Activated CD4-positive, alpha-beta memory T cell treated with anti-CD3 and anti-CD28 coated beads for 36 hours (primary cell): ENCODE data around the gene CEMP1. TPM values are rescaled to one million over a fixed set of nuclear protein-coding genes. Genes with fewer than 3 reads are reported as not detected.

Experiments
- CTCF ChIA-PET: fragments of 350-600 bp; sonication (Branson Sonifier 250); formaldehyde crosslinking; loops from one replicate; lab custom pipeline; 2021; ENCODE audit warnings: antibody characterized with exemption, inconsistent platforms; lab: Charles Lee
- POLR2A ChIA-PET: fragments of 350-600 bp; sonication (Branson Sonifier 250); formaldehyde crosslinking; loops from one replicate; lab custom pipeline; 2021; ENCODE audit warnings: antibody characterized with exemption; lab: Charles Lee
- DNase-seq: peaks from one replicate; pipeline ENCODE4 v3.0.0-alpha.2; 2020
- H3K27ac Mint-ChIP-seq: one replicate; pipeline ENCODE4 v1.8.0; 2021; ENCODE audit warnings: mixed read lengths
- H3K27me3 Mint-ChIP-seq: one replicate; pipeline ENCODE4 v1.8.0; 2021; ENCODE audit warnings: mixed read lengths
- H3K36me3 Mint-ChIP-seq: one replicate; pipeline ENCODE4 v1.8.0; 2021; ENCODE audit warnings: mixed read lengths
- H3K4me1 Mint-ChIP-seq: one replicate; pipeline ENCODE4 v1.8.0; 2021; ENCODE audit warnings: low read depth, mixed read lengths
- H3K4me3 Mint-ChIP-seq: one replicate; pipeline ENCODE4 v1.8.0; 2021; ENCODE audit warnings: mild to moderate bottlenecking, mixed read lengths
- H3K9me3 Mint-ChIP-seq: one replicate; pipeline ENCODE4 v1.8.0; 2021; ENCODE audit warnings: mixed read lengths
- intact Hi-C: fragments of 100-400 bp; cut with micrococcal nuclease; formaldehyde crosslinking; loops from one replicate; pipeline ENCODE4 v1.15.1; 2023
- total RNA-seq, 2 experiments: library from RNA; stranded (reverse); gene quantifications; one replicate each; pipeline ENCODE4 v1.2.3, GENCODE V29; 2021

Gene CEMP1
- total RNA-seq, 2 experiments from 2014 or later = not detected

DNA sequence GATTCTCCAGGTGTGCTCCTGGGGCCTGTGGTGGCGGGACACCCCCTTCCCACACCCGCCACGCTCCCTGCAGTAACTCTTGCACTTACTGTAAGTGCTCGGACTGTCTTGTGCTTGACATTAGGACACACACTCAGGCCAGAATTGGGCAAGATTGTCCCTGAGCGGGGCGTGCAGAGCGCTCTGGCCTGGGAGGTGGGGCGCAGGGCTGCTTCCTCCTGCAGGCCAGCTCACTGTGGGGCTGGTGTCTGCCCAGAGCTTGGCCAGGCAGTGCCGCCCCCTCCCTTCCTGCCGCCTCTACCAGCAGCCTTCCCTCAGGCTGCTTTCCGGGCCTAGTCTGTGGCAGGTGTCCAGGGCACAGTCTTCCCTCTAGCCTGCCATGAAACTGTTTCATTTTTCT, 23.5 kb downstream of the CEMP1 start:
- H3K36me3 Mint-ChIP-seq = no peaks in the 10 kb centered on the region
- H3K27ac Mint-ChIP-seq = no peak overlapping the region
- intact Hi-C loops = loop anchor here (10.0 kb wide), 1 partner anchor 313 kb away; the partner anchor contains the start of gene CASKIN1
- H3K9me3 Mint-ChIP-seq = no peaks in the 10 kb centered on the region
- no peak overlapping the region for H3K4me3 Mint-ChIP-seq
- ChIA-PET CTCF (no interaction called here), POLR2A (no interaction called here)
- H3K27me3 Mint-ChIP-seq = no peaks in the 10 kb centered on the region
- H3K4me1 Mint-ChIP-seq = no peaks in the 10 kb centered on the region
- no peak for DNase-seq

DNA sequence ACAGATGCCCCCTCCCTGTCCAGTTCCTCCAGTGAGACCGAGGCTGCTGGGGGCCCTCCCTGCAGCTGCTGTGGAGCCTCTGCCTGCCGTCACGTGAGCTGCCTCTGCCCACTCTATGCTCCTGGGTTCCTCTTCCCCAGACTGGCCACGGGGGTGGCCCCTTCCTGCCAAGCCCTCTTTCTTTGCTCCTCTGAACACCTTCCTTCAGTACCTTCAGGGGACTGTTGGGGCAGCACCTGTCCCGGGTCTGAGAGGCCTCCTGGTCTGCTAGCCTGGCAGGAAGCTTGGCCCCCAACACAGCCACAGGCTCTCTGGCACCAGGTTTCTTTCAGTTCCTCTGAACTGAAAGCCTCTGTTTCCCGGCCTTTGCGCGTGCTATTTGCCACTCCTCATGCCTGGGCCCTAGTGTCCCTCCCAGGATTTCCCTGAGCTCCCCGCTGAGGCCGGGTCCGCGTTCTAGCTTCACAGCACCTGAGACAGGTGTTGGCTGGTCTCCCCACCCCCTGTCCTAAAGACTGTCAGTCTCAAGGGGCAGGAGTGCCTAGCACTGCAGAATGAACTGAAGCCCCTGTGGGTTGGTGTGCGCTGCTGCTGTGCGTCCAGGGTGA, 24.1 kb downstream of the CEMP1 start:
- H3K4me1 Mint-ChIP-seq = no peaks in the 10 kb centered on the region
- no peaks in the 10 kb centered on the region for H3K27me3 Mint-ChIP-seq
- POLR2A ChIA-PET = no interaction called here
- intact Hi-C loops = loop anchor here (10.0 kb wide), 1 partner anchor 312 kb away; the partner anchor contains the start of gene CASKIN1
- no peak overlapping the region for H3K4me3 Mint-ChIP-seq
- H3K36me3 Mint-ChIP-seq = no peaks in the 10 kb centered on the region
- CTCF ChIA-PET = no interaction called here
- no peak overlapping the region for H3K27ac Mint-ChIP-seq
- no peak for DNase-seq
- no peaks in the 10 kb centered on the region for H3K9me3 Mint-ChIP-seq

DNA sequence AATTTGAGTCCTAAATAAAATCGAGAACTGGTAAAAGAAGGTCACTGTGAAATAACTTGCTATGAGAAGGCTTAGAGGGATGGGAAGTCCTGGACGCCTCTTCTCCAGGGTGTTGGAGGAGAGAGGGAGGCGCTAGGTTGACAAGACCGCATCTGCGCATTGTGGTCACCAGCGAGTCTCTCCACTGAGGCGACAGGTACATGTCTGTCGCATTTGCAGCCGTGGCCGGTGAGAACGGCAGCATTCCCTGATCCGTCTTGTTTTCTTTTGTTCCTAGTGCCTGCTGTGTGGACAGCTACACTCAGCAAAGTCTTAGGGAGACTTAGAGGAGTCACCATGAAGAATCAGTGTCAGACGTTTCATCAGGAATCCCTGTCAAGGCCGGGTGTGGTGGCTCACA, 25.5 kb downstream of the CEMP1 start:
- Mint-ChIP-seq H3K27ac (no peak overlapping the region), H3K36me3 (no peaks in the 10 kb centered on the region), H3K9me3 (no peaks in the 10 kb centered on the region), H3K4me1 (no peaks in the 10 kb centered on the region), H3K27me3 (no peaks in the 10 kb centered on the region), H3K4me3 (no peak overlapping the region)
- ChIA-PET POLR2A (no interaction called here), CTCF (no interaction called here)
- intact Hi-C loops = loop anchor here (10.0 kb wide), 1 partner anchor 311 kb away; the partner anchor contains the start of gene CASKIN1
- DNase-seq = no peak

DNA sequence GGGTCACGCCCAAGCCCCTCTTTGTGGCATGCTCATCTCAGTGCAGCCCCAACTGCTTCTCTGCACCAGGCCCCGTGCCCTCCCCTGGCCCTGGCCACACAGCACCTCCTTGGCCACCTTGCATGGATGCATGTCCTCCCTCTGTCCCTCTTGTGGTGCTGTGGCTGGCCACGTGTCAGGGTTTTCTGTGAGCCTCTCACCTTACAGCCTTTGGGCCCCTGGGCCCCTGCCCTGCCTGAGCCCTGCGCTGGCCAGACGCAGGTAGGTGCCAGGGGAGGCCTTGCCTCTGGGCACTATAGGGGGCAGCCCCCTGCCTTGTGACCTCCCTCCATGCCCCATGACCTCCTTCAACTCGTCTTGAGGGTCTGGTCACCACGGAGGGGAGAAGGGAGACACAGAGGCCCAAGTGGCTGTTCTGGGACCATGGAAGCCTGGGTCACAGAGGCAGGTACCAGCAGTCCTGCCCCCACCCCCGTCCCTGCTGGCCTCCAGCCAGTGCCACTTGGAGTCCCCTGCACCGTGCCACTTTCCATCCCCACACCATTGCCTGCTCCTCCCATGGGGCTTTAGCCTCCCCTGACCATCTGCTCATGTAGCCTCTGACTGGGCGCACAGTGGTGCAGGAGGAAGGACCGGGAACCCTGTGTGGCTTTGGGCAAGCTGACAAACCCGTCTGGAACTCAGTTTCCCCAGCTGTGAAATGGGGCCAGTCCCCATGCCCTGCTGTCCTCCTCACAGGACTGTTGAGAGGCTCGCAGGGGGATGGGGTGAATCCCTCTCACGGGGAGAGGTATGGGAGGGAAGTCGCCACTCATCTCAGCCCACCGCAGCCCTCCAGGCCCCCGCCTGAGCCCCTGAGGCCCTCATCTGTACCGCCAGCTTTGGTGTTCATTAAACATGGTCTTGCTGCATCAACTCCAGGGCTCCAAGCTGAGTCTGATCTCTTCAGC, 29.0 kb downstream of the CEMP1 start:
- Mint-ChIP-seq H3K27ac (no peak overlapping the region), H3K9me3 (no peaks in the 10 kb centered on the region), H3K27me3 (no peaks in the 10 kb centered on the region), H3K4me3 (no peak overlapping the region), H3K4me1 (no peaks in the 10 kb centered on the region), H3K36me3 (no peaks in the 10 kb centered on the region)
- POLR2A ChIA-PET = interaction anchor here (1.1 kb wide), 1 partner anchor 32 kb away, joined by 3 read pairs; no protein-coding TSS in a partner anchor
- no peak for DNase-seq
- intact Hi-C loops = loop anchor here (2.0 to 10.0 kb wide), 2 partner anchors 161 to 307 kb away; partner anchors contain the start of genes ABCA3 and CASKIN1
- CTCF ChIA-PET = interaction anchor here (0.7 to 2.9 kb wide), 18 partner anchors 10 to 308 kb away, joined by 3 to 21 read pairs (median 5); partner anchors contain the start of genes ATP6V0C, CCNF, CEMP1 and E4F1

DNA sequence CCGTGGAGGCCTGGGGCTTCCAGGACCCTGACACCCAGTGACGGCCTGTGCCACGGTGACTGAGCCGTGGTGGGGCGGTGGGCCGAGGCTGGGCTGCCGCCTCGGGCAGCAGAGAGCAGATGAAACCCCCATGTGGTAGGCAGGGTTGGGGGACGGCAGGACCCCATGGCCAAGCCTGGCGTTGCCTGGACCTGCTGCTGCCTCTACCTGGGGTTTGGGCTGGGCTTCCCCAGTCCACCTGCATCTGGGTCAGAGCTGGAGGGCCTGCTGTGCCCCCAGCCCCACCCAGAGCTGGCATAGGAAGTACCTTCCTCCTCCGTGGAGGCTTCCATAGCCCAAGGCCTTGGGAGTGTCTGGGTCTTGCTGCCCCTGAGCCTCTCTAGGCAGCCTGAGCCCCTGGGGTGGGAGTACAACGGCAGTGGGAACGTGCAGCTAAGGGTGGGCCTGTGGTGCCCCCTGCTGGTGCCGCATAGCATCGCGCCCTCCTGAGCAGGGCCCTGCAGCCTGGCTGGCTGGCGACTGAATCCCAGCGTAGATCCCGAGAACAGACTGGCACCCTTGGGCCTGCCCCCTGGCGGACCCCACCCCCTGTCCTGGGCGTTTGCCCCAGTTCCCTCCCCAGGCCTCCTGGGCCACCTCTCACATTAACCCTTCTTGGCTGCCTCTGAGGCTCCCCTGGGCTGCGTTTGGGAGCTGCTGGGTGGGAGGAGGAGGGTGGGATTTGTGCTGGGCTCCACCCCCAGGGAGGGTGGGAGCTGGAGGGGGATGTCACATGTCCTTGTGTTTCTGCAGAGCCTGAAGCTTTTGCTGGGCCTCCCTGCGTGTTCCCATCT, 30.1 kb downstream of the CEMP1 start:
- no peaks in the 10 kb centered on the region for H3K4me1 Mint-ChIP-seq
- no peaks in the 10 kb centered on the region for H3K36me3 Mint-ChIP-seq
- POLR2A ChIA-PET = interaction anchor here (1.1 kb wide), 1 partner anchor 31 kb away, joined by 3 read pairs; no protein-coding TSS in a partner anchor
- intact Hi-C loops = loop anchor here (2.0 to 10.0 kb wide), 2 partner anchors 160 to 306 kb away; partner anchors contain the start of genes ABCA3 and CASKIN1
- no peaks in the 10 kb centered on the region for H3K9me3 Mint-ChIP-seq
- H3K27ac Mint-ChIP-seq = no peak overlapping the region
- H3K27me3 Mint-ChIP-seq = no peaks in the 10 kb centered on the region
- peak; percentile 85 for DNase-seq
- CTCF ChIA-PET = interaction anchor here (0.7 to 2.9 kb wide), 29 partner anchors 9 to 307 kb away, joined by 3 to 21 read pairs (median 4); partner anchors contain the start of genes ABCA3, ATP6V0C, CCNF and CEMP1
- no peak overlapping the region for H3K4me3 Mint-ChIP-seq

DNA sequence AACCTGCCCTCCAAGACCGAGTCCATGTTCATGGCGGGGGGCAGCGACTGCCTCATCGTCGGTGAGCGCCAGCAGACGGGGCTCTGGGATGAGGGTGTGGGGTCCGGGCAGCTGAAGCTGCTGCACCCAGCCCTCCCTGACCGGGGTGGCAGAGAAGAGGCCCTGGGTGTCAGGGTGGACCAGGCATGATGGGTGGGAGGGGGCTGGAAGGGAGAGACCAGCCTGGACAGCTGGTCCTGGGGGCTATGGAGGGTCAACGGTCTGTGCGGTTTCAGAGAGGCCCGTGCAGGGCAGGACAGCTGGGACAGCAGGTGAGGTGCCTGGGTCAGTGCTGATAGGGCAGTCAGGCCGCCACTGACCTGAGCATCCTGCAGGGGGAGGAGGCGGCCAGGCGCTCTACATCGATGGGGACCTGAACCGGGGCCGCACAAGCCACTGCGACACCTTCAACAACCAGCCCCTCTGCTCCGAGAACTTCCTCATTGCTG, 30.7 kb downstream of the CEMP1 start:
- Mint-ChIP-seq H3K9me3 (no peaks in the 10 kb centered on the region), H3K4me3 (no peak overlapping the region), H3K36me3 (no peaks in the 10 kb centered on the region), H3K27ac (no peak overlapping the region), H3K27me3 (no peaks in the 10 kb centered on the region), H3K4me1 (no peaks in the 10 kb centered on the region)
- CTCF ChIA-PET = interaction anchor here (0.8 to 2.9 kb wide), 25 partner anchors 8 to 306 kb away, joined by 3 to 21 read pairs (median 4); partner anchors contain the start of genes ABCA3, ATP6V0C, CCNF and CEMP1
- intact Hi-C loops = loop anchor here (2.0 to 10.0 kb wide), 2 partner anchors 160 to 306 kb away; partner anchors contain the start of genes ABCA3 and CASKIN1
- POLR2A ChIA-PET = no interaction called here
- no peak for DNase-seq

DNA sequence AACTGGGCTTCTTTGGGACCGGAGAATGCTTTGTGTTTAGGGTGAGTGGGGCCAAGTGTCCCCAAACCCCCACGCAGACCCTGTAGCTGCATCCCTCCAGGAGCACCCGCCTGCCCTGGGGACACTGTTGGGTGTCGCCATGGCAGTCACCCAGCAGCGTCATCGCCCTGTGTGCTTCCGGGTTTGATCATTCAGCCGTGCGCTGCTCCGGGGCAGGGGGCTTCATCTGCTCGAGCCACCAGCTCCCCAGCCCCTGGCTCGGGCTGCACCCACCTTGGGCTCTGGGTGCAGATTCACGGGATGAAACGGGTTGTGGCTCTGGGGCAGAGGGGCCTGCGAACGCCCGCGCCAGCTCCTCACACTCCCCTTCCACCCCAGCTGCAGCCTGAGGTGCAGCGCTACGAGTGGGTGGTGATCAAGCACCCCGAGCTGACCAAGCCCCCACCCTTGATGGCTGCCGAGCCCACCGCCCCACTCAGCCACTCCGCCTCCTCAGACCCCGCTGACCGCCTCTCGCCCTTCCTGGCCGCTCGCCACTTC, 31.2 kb downstream of the CEMP1 start:
- Mint-ChIP-seq H3K36me3 (no peaks in the 10 kb centered on the region), H3K4me1 (no peaks in the 10 kb centered on the region), H3K9me3 (no peaks in the 10 kb centered on the region), H3K27ac (no peak overlapping the region), H3K4me3 (no peak overlapping the region), H3K27me3 (no peaks in the 10 kb centered on the region)
- POLR2A ChIA-PET = no interaction called here
- CTCF ChIA-PET = interaction anchor here (1.0 to 2.9 kb wide), 7 partner anchors 13 to 305 kb away, joined by 3 to 21 read pairs (median 5); partner anchors contain the start of genes ABCA3, CCNF and TEDC2
- intact Hi-C loops = loop anchor here (2.0 to 10.0 kb wide), 2 partner anchors 159 to 305 kb away; partner anchors contain the start of genes ABCA3 and CASKIN1
- DNase-seq = no peak

DNA sequence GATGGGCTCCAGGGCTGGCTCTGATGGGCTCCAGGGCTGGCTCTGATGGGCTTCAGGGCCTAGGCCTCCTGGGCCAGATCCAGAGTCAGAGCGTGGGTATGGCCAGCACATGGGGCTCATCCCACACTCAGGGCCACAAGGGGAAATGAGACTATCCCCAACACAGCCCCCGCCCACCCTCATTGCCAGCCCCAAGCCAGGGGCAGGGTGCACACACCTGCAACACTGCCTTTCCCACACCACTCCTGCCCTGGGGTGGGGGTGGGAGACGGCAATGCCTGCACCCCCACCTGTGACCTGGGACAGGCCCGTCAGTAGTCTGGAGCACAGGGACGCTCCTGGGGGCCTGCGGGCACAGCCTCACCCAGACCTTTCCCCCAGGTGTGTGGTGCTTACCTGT, 31.8 kb downstream of the CEMP1 start:
- no peaks in the 10 kb centered on the region for H3K36me3 Mint-ChIP-seq
- intact Hi-C loops = no loop called here
- H3K4me1 Mint-ChIP-seq = no peaks in the 10 kb centered on the region
- DNase-seq = no peak
- POLR2A ChIA-PET = no interaction called here
- H3K9me3 Mint-ChIP-seq = no peaks in the 10 kb centered on the region
- no peak overlapping the region for H3K4me3 Mint-ChIP-seq
- CTCF ChIA-PET = interaction anchor here (1.0 to 2.9 kb wide), 2 partner anchors 40 to 305 kb away, joined by 3 to 21 read pairs; partner anchors contain the start of gene TEDC2
- H3K27me3 Mint-ChIP-seq = no peaks in the 10 kb centered on the region
- no peak overlapping the region for H3K27ac Mint-ChIP-seq

DNA sequence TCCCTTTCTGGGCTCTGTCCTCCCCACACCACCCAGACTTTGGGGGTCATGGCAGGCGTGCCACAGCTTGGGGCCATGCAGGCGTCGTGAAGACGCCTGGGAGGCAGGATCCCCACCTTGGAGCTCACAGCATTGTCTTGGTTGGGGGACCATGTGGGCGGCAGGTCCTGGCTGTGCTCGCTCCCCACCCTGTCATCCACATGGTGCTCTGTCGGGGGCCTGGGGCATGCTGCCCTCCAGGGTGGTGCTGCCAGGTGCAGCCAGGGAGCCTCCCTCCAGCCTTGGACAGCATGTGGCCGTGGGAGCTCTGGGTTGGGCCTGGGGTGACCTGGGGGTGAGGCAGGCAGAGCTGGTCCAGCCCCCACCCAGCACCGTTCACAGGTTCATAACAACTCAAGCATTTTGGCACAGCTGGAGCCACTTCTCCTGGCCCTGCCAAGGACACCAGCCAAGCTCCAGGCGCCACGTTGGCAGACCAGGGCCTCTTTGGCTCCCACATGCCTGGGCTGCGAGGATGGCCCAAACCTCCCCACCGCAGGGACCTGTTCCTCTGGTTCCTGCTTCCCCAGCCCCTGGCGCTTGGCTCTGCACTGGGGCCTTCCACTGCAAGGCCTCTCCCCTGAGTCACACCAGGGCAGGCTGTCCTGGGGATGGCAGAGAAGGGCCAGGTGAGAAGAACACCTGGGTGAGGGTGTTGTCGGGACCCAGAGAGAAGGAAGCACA, 32.5 kb downstream of the CEMP1 start:
- CTCF ChIA-PET = no interaction called here
- no peaks in the 10 kb centered on the region for H3K36me3 Mint-ChIP-seq
- POLR2A ChIA-PET = interaction anchor here (0.7 kb wide), 1 partner anchor 24 kb away, joined by 3 read pairs; the partner anchor contains the start of gene TBC1D24

DNA sequence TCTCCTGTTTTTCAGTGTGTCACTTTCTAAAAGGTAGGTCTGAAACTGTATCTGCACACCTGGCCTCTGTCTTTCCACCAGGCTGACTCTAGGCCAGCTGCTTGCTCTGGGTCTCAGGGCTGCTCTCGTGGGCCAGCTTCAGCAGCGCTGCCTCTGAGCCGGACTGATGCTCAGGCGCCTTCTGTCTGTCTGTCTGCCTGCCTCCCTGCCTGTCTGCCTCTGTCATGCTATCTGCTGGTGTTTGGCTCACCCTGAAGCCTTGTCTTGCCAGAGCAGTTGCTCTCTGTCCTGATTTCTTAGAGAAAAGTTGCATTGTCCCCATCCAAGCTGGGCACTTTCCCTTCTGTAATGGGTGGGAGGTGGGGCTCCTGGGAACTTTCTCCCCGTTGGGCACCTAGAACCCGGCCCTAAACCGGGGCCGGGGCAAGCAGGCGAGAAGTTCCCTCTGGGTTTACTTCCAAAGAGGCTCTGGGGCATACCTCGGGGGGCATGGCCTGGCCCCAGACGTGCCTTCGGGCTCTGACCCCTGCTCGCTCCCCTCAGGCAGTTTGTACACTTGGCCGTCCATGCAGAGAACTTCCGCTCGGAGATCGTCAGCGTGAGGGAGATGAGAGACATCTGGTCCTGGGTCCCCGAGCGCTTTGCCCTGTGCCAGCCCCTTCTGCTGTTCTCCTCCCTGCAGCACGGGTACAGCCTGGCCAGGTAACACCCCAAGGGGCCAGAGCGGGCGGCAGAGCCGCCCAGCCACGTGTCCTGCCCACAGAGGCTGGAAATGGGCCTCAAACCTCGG, 33.3 kb downstream of the CEMP1 start:
- ChIA-PET CTCF (no interaction called here), POLR2A (interaction anchor here (0.7 kb wide), 1 partner anchor 23 kb away, joined by 3 read pairs; the partner anchor contains the start of gene TBC1D24)
- Mint-ChIP-seq H3K36me3 (no peaks in the 10 kb centered on the region), H3K9me3 (no peaks in the 10 kb centered on the region), H3K27me3 (no peaks in the 10 kb centered on the region), H3K4me1 (no peaks in the 10 kb centered on the region), H3K27ac (no peak overlapping the region), H3K4me3 (no peak overlapping the region)
- no peak for DNase-seq
- intact Hi-C loops = no loop called here

More for the DNA sequence above, 32.5 kb downstream of the CEMP1 start:
- intact Hi-C loops = no loop called here
- H3K27me3 Mint-ChIP-seq = no peaks in the 10 kb centered on the region
- no peak overlapping the region for H3K4me3 Mint-ChIP-seq
- no peaks in the 10 kb centered on the region for H3K9me3 Mint-ChIP-seq
- no peaks in the 10 kb centered on the region for H3K4me1 Mint-ChIP-seq
- DNase-seq = no peak
- H3K27ac Mint-ChIP-seq = no peak overlapping the region
